Neuronal stem cell (in vitro differentiated cells): ENCODE results near the gene NFKBIB.

Source experiments
- DNase-seq: peaks from one replicate; pipeline ENCODE4 v3.0.0-alpha.2; 2013; ENCODE audit warnings: low spot score
- H2AFZ ChIP-seq: one replicate; pipeline ENCODE4 v1.6.1; 2013; ENCODE audit warnings: mild to moderate bottlenecking, low read length, inconsistent platforms
- H2AK5ac ChIP-seq: 2 replicates; pipeline ENCODE4 v1.6.1; 2013; ENCODE audit warnings: low read depth, mild to moderate bottlenecking, inconsistent platforms, low read length, moderate library complexity, mixed read lengths
- H2BK120ac ChIP-seq: 2 replicates; pipeline ENCODE4 v1.6.1; 2013; ENCODE audit warnings: low read depth, mild to moderate bottlenecking, inconsistent platforms, low read length, moderate library complexity, mixed read lengths
- H2BK12ac ChIP-seq: one replicate; pipeline ENCODE4 v1.6.1; 2013; ENCODE audit warnings: low read length, inconsistent platforms
- H2BK15ac ChIP-seq: 2 replicates; pipeline ENCODE4 v1.6.1; 2013; ENCODE audit warnings: mild to moderate bottlenecking, low read length, inconsistent platforms, mixed read lengths
- H2BK5ac ChIP-seq: one replicate; pipeline ENCODE4 v1.6.1; 2013; ENCODE audit warnings: inconsistent platforms, mild to moderate bottlenecking, low read length, moderate library complexity
- H3K14ac ChIP-seq: one replicate; pipeline ENCODE4 v1.6.1; 2013; ENCODE audit warnings: low read length, inconsistent platforms
- H3K18ac ChIP-seq: 2 replicates; pipeline ENCODE4 v1.6.1; 2013; ENCODE audit warnings: low read length, inconsistent platforms
- H3K23ac ChIP-seq: 2 replicates; pipeline ENCODE4 v1.6.1; 2013; ENCODE audit warnings: low read depth, mild to moderate bottlenecking, mixed read lengths, low read length, inconsistent platforms; ENCODE audit not compliant: poor library complexity
- H3K27ac ChIP-seq: replicated peaks from 3 replicates; pipeline ENCODE4 v1.5.1; 2013; ENCODE audit warnings: low read length, inconsistent platforms
- H3K27me3 ChIP-seq, 3 experiments: 2 replicates each; pipeline ENCODE4 v1.6.1; 2013; ENCODE audit warnings: low read length in 3 of 3, mild to moderate bottlenecking in 2 of 3, inconsistent platforms in 1 of 3, low read depth in 1 of 3, mixed read lengths in 1 of 3, moderate library complexity in 1 of 3; ENCODE audit not compliant: control insufficient read depth in 3 of 3, insufficient read depth in 3 of 3
- H3K36me3 ChIP-seq, 2 donors: replicated peaks in 1 of 2; 2 replicates each; pipeline ENCODE4 v1.6.1; 2013; ENCODE audit warnings: low read length in 2 of 2; ENCODE audit not compliant: control insufficient read depth in 2 of 2, insufficient read depth in 2 of 2
- H3K4ac ChIP-seq: 2 replicates; pipeline ENCODE4 v1.6.1; 2013; ENCODE audit warnings: inconsistent platforms, mild to moderate bottlenecking, low read length, moderate library complexity
- H3K4me1 ChIP-seq, 2 donors: 1 replicate in 1 of 2; 2 replicates in 1 of 2; pipeline ENCODE4 v1.6.1; 2013; ENCODE audit warnings: low read length in 2 of 2, low read depth in 1 of 2; ENCODE audit not compliant: control insufficient read depth in 2 of 2, insufficient read depth in 1 of 2
- H3K4me2 ChIP-seq: one replicate; pipeline ENCODE4 v1.6.1; 2013; ENCODE audit warnings: mild to moderate bottlenecking, low read length, inconsistent platforms; ENCODE audit not compliant: insufficient read depth, poor library complexity, severe bottlenecking
- H3K4me3 ChIP-seq, 2 donors: 2 replicates each; pipeline ENCODE4 v1.5.1; 2013; ENCODE audit warnings: low read length in 2 of 2, mild to moderate bottlenecking in 2 of 2, inconsistent platforms in 1 of 2, moderate library complexity in 1 of 2
- H3K79me1 ChIP-seq: one replicate; pipeline ENCODE4 v1.6.1; 2013; ENCODE audit warnings: low read depth, mild to moderate bottlenecking, inconsistent platforms, low read length, moderate library complexity
- H3K9ac ChIP-seq: one replicate; pipeline ENCODE4 v1.6.1; 2013; ENCODE audit warnings: mild to moderate bottlenecking, low read depth, low read length, inconsistent platforms; ENCODE audit not compliant: poor library complexity
- H3K9me3 ChIP-seq, 2 donors: replicated peaks in 1 of 2; 2 replicates each; pipeline versions ENCODE3 to v1.6.1; 2013; ENCODE audit warnings: low read length in 2 of 2, mild to moderate bottlenecking in 2 of 2, inconsistent platforms in 1 of 2, low read depth in 1 of 2, mixed read lengths in 1 of 2, moderate library complexity in 1 of 2; ENCODE audit not compliant: control insufficient read depth in 2 of 2, insufficient read depth in 1 of 2
- H4K8ac ChIP-seq: one replicate; pipeline ENCODE4 v1.6.1; 2013; ENCODE audit warnings: low read depth, mild to moderate bottlenecking, inconsistent platforms, low read length, moderate library complexity
- H4K91ac ChIP-seq: one replicate; pipeline ENCODE4 v1.6.1; 2013; ENCODE audit warnings: low read length, low read depth, mild to moderate bottlenecking, inconsistent platforms; ENCODE audit not compliant: poor library complexity
- WGBS, 2 donors: extraction: QIAGEN DNeasy Blood & Tissue Kit; methylation state at CpG; one replicate each; pipeline ENCODE4 v1.1.7; 2013; ENCODE audit warnings: missing lambda C conversion rate in 2 of 2, mixed read lengths in 1 of 2; ENCODE audit not compliant: insufficient read length in 2 of 2, insufficient replicate concordance in 1 of 2; ENCODE audit errors: extremely low coverage in 2 of 2; 5-methylcytosine and 5-hydroxymethylcytosine counted together

Gene NFKBIB

DNA sequence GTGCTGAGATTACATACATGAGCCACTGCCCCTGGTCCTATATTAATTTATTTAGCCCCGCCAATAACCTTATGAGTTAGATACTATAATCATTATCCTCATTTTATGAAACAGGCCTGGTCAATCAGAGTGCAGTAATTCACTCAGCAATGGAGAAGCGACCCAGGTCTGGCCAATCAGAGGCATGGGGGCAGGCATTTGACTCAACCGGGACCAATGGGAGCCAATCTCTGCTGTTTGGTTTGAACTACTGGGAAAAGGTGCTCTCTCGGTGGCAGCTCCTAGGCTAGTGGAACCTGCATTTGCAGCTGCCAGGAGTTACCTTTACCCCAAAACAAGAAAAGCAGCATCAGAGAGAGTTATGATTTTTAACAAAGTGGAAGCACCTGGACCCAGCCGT, 6.9 kb upstream of the NFKBIB start:
- Histone ChIP-seq H3K4ac (no peak overlapping the region), H3K18ac (no peak overlapping the region), H3K36me3 (peaks cover 0 to 13% of the 10 kb centered on the region in 2 donors), H4K8ac (no peak overlapping the region), H2BK5ac (no peak overlapping the region), H2BK120ac (no peak overlapping the region), H3K9me3 (no peaks in the 10 kb centered on the region), H3K4me3 (no peak overlapping the region), H2BK15ac (no peak overlapping the region), H3K14ac (no peak overlapping the region), H2AFZ (no peak overlapping the region), H3K9ac (no peak overlapping the region), H3K4me2 (no peak overlapping the region), H3K79me1 (no peaks in the 10 kb centered on the region), H3K23ac (no peak overlapping the region), H2AK5ac (no peak overlapping the region), H3K4me1 (peaks cover 0 to 2% of the 10 kb centered on the region in 2 donors), H3K27ac (no peak overlapping the region), H2BK12ac (no peak overlapping the region), H3K27me3 (no peaks in the 10 kb centered on the region), H4K91ac (no peak overlapping the region)
- DNase-seq, result no peak
- no CpG with 5 or more reads among the region's 5 CpGs for WGBS, 2 donors

DNA sequence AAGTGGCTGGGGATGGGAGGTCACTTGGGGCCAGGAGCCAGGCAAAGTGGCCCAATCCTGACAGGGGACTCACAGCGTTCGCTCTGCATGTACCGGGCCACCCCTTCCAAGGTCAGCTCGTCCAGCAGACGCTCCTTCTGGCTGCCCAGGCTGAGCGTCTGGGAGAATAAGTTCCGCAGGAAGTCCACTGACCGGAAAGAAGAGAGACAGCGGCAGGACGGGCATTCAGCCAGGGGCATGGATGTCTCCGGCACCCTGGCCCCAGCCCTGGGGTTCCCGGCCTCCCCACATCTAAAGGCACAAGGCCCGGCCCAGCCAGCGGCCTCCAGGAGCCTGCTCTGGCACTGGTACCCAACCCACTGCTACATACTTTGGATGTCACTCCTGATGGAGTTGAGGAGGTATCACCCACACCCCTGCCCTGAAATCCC, 6.4 kb upstream of the NFKBIB start:
- H2BK12ac ChIP-seq, result no peak overlapping the region
- H3K4ac ChIP-seq, result no peak overlapping the region
- H3K36me3 ChIP-seq, result peaks cover 0 to 11% of the 10 kb centered on the region in 2 donors
- H3K4me1 ChIP-seq, result peaks cover under 1 to 2% of the 10 kb centered on the region in 2 donors
- no peak overlapping the region for H3K9ac ChIP-seq
- H3K27me3 ChIP-seq, result no peaks in the 10 kb centered on the region
- H3K14ac ChIP-seq, result no peak overlapping the region
- H2BK5ac ChIP-seq, result no peak overlapping the region
- no peak overlapping the region for H4K91ac ChIP-seq
- H3K79me1 ChIP-seq, result no peaks in the 10 kb centered on the region
- H2BK15ac ChIP-seq, result no peak overlapping the region
- no peak overlapping the region for H3K27ac ChIP-seq
- H4K8ac ChIP-seq, result no peak overlapping the region
- H3K9me3 ChIP-seq, result no peaks in the 10 kb centered on the region
- H2AFZ ChIP-seq, result no peak overlapping the region
- H2AK5ac ChIP-seq, result no peak overlapping the region
- no CpG with 5 or more reads among the region's 14 CpGs for WGBS, 2 donors
- H3K4me3 ChIP-seq, result no peak overlapping the region
- H3K23ac ChIP-seq, result no peak overlapping the region
- H3K18ac ChIP-seq, result no peak overlapping the region
- no peak overlapping the region for H3K4me2 ChIP-seq
- no peak overlapping the region for H2BK120ac ChIP-seq
- no peak for DNase-seq

DNA sequence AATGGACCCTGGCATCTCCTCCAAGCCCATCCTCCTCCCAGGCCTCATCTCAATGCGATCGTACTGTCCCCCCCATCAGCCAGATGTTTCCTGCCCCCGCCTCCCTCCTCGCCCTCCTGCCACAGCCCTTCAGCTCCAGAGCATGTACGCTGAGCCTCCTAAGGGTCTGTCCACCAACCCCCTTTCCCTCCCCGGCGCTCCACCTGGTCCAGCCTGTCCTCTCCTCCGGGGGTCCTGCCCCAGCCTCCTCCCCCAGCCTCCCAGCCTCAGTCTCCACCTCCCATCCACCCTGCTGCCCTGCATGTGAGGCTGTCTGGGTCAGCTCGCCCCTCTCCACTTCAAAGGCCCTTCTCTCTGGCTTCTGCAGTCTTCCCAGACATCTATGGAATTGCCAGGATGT, 4.8 kb upstream of the NFKBIB start:
- no peak overlapping the region for H3K4me2 ChIP-seq
- no peaks in the 10 kb centered on the region for H3K27me3 ChIP-seq
- no peak overlapping the region for H2AK5ac ChIP-seq
- WGBS, 2 donors, result no CpG with 5 or more reads among the region's 9 CpGs
- H4K8ac ChIP-seq, result no peak overlapping the region
- no peaks in the 10 kb centered on the region for H3K36me3 ChIP-seq
- H3K14ac ChIP-seq, result no peak overlapping the region
- no peaks in the 10 kb centered on the region for H3K9me3 ChIP-seq
- no peak overlapping the region for H3K4me3 ChIP-seq
- H2BK12ac ChIP-seq, result no peak overlapping the region
- no peak overlapping the region for H3K27ac ChIP-seq
- H3K18ac ChIP-seq, result no peak overlapping the region
- no peak overlapping the region for H2BK120ac ChIP-seq
- no peak overlapping the region for H2BK5ac ChIP-seq
- H2AFZ ChIP-seq, result no peak overlapping the region
- H3K9ac ChIP-seq, result peak overlapping the region; percentile 2
- no peak for DNase-seq
- no peak overlapping the region for H4K91ac ChIP-seq
- H3K4me1 ChIP-seq, result peaks cover 4 to 8% of the 10 kb centered on the region in 2 donors
- H3K79me1 ChIP-seq, result no peaks in the 10 kb centered on the region
- no peak overlapping the region for H3K4ac ChIP-seq
- no peak overlapping the region for H2BK15ac ChIP-seq
- no peak overlapping the region for H3K23ac ChIP-seq

DNA sequence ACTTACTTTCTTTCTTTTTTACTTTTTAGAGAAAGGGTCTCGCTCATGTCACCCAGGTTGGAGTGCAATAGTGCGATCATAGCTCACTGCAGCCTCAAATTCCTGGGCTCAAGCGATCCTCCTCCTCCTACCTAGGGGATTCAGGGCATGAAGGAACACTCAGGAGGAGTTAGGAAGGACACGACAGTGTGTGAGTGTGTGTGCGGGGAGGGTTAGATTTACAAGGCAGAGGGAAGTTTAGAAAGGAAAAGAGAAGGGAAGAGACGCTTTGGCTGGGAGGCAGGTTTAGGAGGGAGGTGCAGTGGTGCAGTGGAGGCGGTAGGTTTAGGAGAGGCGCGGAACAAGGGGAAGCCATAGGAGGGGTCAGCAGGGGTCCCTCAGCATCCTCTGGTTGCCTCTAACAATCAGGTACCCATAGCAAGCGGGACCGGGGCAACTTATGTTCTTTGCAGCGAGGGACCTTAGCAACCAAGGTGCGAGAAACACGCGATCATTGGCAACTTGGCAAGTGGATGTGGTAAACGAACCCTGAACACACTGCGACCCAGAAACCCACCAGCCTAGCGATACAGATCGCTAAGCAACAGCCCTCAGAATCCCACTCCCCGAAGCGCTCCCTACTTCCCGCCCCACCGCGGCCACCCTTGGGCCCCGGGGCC, 852 bp upstream of the NFKBIB start:
- Histone ChIP-seq H3K4me1 (peaks cover 2 to 8% of the 10 kb centered on the region in 2 donors), H3K14ac (no peak overlapping the region), H2BK15ac (no peak overlapping the region), H3K4ac (no peak overlapping the region), H2AK5ac (peak overlapping the region; percentile 76), H3K9me3 (peaks cover 2 to 6% of the 10 kb centered on the region in 2 donors), H3K79me1 (peaks cover 2% of the 10 kb centered on the region), H3K4me2 (peak overlapping the region; percentile 75), H3K18ac (peak overlapping the region; percentile 44), H4K91ac (no peak overlapping the region), H3K27ac (no peak overlapping the region), H2AFZ (peak overlapping the region; percentile 86), H3K27me3 (no peaks in the 10 kb centered on the region), H3K4me3 (peak overlapping the region; percentile 64 to 86), H4K8ac (peak overlapping the region; percentile 78), H2BK12ac (no peak overlapping the region), H3K36me3 (no peaks in the 10 kb centered on the region), H3K23ac (peak overlapping the region; percentile 35), H3K9ac (peak overlapping the region; percentile 79), H2BK120ac (peak overlapping the region; percentile 16), H2BK5ac (peak overlapping the region; percentile 48)
- peak; percentile 20 for DNase-seq
- no CpG with 5 or more reads among the region's 25 CpGs for WGBS, 2 donors
